ENCODE results near the gene ZBTB32.

ZBTB32 gene

GRCh38 chr19:35753634-35754369, 49.4 kb downstream of the ZBTB32 start:
- no peak for DNase-seq

- DNase-seq, result no peak
Measured at GRCh38 chr19:35754370-35755130, 50.2 kb downstream of the ZBTB32 start.

- no peak for DNase-seq
Measured at GRCh38 chr19:35755131-35755549, 50.8 kb downstream of the ZBTB32 start.

- DNase-seq, result no peak
Measured at GRCh38 chr19:35755550-35756376, 51.4 kb downstream of the ZBTB32 start.

- DNase-seq, result no peak
Measured at GRCh38 chr19:35756377-35757230, 52.2 kb downstream of the ZBTB32 start, which contains the start of gene HSPB6. TSS of gene HSPB6 (minus strand) at chr19:35757029. CDS start at chr19:35757008, 21 bp downstream.

- peak; percentile 77 to 95 for DNase-seq
Measured at GRCh38 chr19:35757231-35757748, 52.9 kb downstream of the ZBTB32 start.

- peak; percentile 98 to 99 for DNase-seq
Measured at GRCh38 chr19:35757749-35758608, 53.6 kb downstream of the ZBTB32 start, which contains the start of gene PROSER3. TSS of gene PROSER3 (plus strand) at chr19:35758176. CDS start at chr19:35758216, 40 bp downstream.

GRCh38 chr19:35759697-35760096, 55.3 kb downstream of the ZBTB32 start:
- DNase-seq, result no peak

- no peak for DNase-seq
Measured at GRCh38 chr19:35760711-35761349, 56.5 kb downstream of the ZBTB32 start.

GRCh38 chr19:35764432-35765315, 60.3 kb downstream of the ZBTB32 start:
- DNase-seq, result no peak

All from NCI-H446 (cell line).